Naive B cell (primary cell): Measurements from ENCODE around the gene CPNE7. TPM values are rescaled to one million over a fixed set of nuclear protein-coding genes. Genes with fewer than 3 reads are reported as not detected.

Experiments used
- ATAC-seq, 2 donors: fragments of 150-1000 bp; cut with Tn5 transposase; 2 replicates each; pipeline ENCODE4 v1.10.0; 2021; ENCODE audit warnings: low read depth in 2 of 2, mild to moderate bottlenecking in 2 of 2, moderate library complexity in 2 of 2
- DNase-seq: peaks from one replicate; pipeline ENCODE4 v3.0.0; 2022
- H3K27ac Mint-ChIP-seq, 6 donors: one replicate each; pipeline ENCODE4 v1.8.0; 2020 to 2022; ENCODE audit warnings: mild to moderate bottlenecking in 6 of 6, mixed read lengths in 6 of 6, moderate library complexity in 5 of 6, inconsistent platforms in 2 of 6
- H3K27me3 Mint-ChIP-seq, 3 donors: one replicate each; pipeline ENCODE4 v1.8.0; 2021 to 2022; ENCODE audit warnings: mixed read lengths in 3 of 3, mild to moderate bottlenecking in 1 of 3
- H3K36me3 Mint-ChIP-seq, 2 donors: one replicate each; pipeline ENCODE4 v1.8.0; 2020 to 2022; ENCODE audit warnings: mixed read lengths in 2 of 2, inconsistent platforms in 1 of 2, mild to moderate bottlenecking in 1 of 2
- H3K4me1 Mint-ChIP-seq, 3 donors: one replicate each; pipeline ENCODE4 v1.8.0; 2020 to 2022; ENCODE audit warnings: mixed read lengths in 3 of 3, inconsistent platforms in 1 of 3, mild to moderate bottlenecking in 1 of 3, moderate library complexity in 1 of 3
- H3K4me3 Mint-ChIP-seq, 8 donors: one replicate each; pipeline ENCODE4 v1.8.0; 2020 to 2022; ENCODE audit warnings: mild to moderate bottlenecking in 8 of 8, mixed read lengths in 8 of 8, moderate library complexity in 8 of 8, inconsistent platforms in 2 of 8
- H3K9me3 Mint-ChIP-seq, 7 donors: one replicate each; pipeline ENCODE4 v1.8.0; 2020 to 2022; ENCODE audit warnings: mixed read lengths in 7 of 7, mild to moderate bottlenecking in 5 of 7, inconsistent platforms in 2 of 7, moderate library complexity in 1 of 7
- polyA plus RNA-seq, 6 donors: library from polyadenylated mRNA; unstranded; fragments of 300-500 nt; fragmentation: Illumina TruSeq; gene quantifications; one replicate each; pipeline ENCODE4 v1.2.3, GENCODE V29; 2021; ENCODE audit warnings: low read depth in 6 of 6

Gene CPNE7
- polyA plus RNA-seq, 6 donors from 2014 or later, result not detected

DNA sequence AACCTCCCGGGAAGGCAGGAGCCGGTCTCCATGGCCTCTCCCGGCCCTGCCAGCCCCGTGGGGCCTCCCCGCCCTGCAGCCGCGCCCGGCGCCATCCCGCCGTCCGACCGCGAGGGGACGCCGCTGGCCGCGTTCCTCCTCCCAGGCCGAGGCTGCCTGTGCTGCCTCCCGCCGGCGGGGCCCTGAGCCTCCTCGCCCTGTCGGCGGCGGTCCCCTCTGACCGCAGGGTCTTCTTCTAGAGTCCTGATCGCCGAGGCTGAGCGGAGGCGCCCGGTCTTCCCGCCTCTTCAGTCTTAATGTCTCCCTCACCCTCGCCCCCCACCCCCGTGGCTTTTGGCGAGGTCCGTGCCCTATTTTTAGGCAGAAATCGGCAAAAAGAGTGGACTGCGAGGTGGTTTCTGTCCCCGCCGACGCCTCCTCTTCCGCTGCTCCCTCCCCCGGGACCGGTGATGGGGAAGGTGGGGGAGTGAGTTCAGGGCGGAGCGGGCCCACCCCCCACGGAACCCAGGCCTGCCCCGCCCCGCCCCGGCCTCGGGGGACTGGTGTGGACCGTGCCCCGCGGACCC lies 794 bp upstream of the CPNE7 start:
- ATAC-seq, result peak; percentile 49 to 60
- Mint-ChIP-seq H3K36me3 (no peaks in the 10 kb centered on the region), H3K27ac (peak overlapping the region in 2 of 6 donors; percentile 47 to 51), H3K9me3 (no peaks in the 10 kb centered on the region), H3K4me1 (peaks cover 14 to 20% (median 16%) of the 10 kb centered on the region in 3 donors), H3K27me3 (peaks cover 0 to 33% (median 5%) of the 10 kb centered on the region in 3 donors), H3K4me3 (peak overlapping the region in 7 of 8 donors; percentile 76 to 89 (median 80))
- DNase-seq, result peak; percentile 39

DNA sequence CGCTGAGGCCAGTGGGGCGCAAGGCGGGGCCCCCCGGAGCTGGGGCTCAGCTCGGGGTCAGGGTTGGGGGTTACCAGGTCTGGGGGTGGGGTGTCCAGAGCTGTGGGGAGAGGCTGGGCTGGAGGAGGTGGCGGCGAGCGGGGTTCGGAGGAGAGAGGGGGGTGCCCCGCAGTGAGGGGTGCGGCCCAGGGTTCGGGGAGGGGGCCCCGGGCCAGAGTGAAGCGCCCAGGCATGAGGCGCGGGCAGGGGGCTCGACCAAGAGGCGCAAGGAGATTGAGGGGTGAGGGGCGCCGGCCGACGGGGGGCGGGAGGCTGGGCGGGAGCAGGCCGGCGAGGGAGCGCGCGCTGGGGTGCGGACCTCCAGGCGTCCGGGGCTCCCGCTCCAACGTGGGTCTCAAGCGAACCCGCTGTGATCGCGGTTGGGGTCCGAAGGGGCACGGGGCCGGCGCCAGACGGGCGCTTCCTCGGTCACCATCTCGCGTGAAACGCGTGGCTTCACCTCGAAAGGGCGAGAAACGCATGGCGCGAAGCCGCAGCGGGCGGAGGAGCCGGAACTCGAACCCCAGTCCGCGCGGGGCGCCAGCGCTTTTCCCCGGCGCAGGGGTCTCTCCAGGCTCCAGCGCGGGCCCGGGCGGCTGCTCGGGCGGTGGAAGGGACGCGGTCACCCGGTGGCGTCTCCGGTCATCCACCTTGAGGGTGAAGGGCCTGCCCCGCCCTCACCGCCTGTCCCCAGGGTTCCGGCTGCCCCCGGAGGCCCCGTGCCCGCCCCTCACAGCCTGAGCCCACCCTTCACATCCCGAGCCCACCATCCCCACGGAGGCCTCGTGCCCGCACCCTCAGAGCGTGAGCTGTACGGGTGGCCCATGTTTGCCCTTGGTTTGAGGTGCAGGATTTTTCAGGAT lies 846 bp downstream of the CPNE7 start:
- no peaks in the 10 kb centered on the region for H3K9me3 Mint-ChIP-seq
- no peak overlapping the region for H3K27ac Mint-ChIP-seq
- peaks cover 14 to 18% (median 16%) of the 10 kb centered on the region in 3 donors for H3K4me1 Mint-ChIP-seq
- no peak for ATAC-seq
- peak overlapping the region in 1 of 8 donors; percentile 40 for H3K4me3 Mint-ChIP-seq
- DNase-seq, result no peak
- H3K27me3 Mint-ChIP-seq, result peaks cover 0 to 23% (median 5%) of the 10 kb centered on the region in 3 donors
- H3K36me3 Mint-ChIP-seq, result no peaks in the 10 kb centered on the region

DNA sequence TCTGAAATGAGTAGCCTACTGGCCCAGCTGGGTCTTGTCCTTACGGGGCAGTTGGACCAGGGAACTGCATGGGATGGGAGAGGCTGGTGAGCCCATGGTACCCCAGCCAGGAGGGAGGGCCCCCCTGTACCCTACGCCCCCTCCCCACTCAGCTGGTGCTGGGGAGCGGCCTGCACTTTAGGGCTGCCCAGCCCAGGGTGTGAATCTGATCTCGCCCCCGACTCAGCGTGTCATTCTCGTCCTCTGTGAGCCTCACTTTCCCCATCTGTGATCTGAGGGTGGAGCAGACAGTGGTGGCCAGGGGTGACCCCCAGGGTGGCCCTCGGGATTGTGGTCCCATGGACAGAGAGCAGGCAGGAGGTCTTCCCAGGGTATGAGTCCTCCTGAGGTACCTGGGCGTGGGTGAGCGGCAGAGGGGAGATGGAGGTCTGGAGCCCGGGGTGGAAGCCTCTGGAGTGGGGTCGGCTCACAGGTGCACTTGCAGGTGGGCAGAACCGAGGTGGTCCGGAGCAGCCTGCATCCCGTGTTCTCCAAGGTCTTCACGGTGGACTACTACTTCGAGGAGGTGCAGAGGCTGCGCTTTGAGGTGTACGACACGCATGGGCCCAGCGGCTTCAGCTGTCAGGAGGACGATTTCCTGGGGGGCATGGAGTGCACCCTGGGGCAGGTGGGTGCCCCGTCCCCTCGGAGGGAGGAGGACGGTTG lies 1.6 kb downstream of the CPNE7 start:
- DNase-seq, result no peak
- ATAC-seq, result no peak
- H3K27me3 Mint-ChIP-seq, result peaks cover 0 to 17% (median under 1%) of the 10 kb centered on the region in 3 donors
- H3K36me3 Mint-ChIP-seq, result no peaks in the 10 kb centered on the region
- H3K9me3 Mint-ChIP-seq, result no peaks in the 10 kb centered on the region
- peaks cover 7 to 10% (median 10%) of the 10 kb centered on the region in 3 donors for H3K4me1 Mint-ChIP-seq
- peak overlapping the region in 1 of 6 donors; percentile 60 for H3K27ac Mint-ChIP-seq
- H3K4me3 Mint-ChIP-seq, result peak overlapping the region in 7 of 8 donors; percentile 15 to 64 (median 56)

DNA sequence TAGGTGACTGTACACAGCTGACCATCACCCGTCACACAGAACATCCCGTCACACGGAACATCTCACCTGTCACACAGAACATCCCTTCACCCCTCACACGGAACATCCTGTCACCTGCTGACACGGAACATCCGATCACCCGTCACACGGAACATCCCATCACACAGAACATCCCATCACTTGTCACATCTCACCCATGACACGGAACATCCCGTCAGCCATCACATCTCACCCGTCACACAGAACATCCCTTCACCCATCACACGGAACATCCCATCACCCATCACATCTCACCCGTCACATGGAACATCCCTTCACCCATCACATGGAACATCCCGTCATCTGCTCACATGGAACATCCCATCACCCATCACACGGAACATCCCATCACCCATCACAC lies 3.8 kb downstream of the CPNE7 start:
- no peaks in the 10 kb centered on the region for H3K9me3 Mint-ChIP-seq
- DNase-seq (no peak), ATAC-seq (no peak)
- no peaks in the 10 kb centered on the region for H3K27me3 Mint-ChIP-seq
- H3K4me1 Mint-ChIP-seq, result peaks cover 0 to 2% (median 0%) of the 10 kb centered on the region in 3 donors
- no peak overlapping the region for H3K27ac Mint-ChIP-seq
- no peaks in the 10 kb centered on the region for H3K36me3 Mint-ChIP-seq
- H3K4me3 Mint-ChIP-seq, result no peak overlapping the region

DNA sequence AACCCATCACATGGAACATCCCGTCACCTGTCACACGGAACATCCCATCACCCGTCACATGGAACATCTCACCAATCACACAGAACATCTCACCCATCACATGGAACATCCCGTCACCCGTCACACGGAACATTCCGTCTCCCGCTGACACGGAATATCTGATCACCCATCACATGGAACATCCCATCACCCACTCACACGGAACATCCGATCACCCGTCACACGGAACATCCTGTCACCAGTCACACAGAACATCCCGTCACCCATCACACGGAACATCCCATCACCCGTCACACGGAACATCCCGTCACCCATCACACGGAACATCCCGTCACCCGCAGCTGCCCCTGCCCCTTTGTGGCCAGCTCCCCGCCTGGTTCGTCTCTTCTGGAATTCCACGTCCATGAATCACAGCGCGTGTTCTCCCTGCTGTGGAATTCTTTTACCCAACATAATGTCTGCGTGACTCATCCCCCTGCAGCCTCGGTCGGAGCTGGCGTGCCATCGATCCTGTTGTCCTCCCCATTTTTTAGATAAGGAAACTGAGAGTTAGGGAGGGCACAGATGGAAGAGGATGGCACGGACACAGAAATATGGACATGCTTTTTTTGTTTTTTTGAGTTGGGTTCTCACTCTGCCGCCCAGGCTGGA lies 5.6 kb downstream of the CPNE7 start:
- Mint-ChIP-seq H3K27ac (no peak overlapping the region), H3K27me3 (no peaks in the 10 kb centered on the region), H3K9me3 (no peaks in the 10 kb centered on the region), H3K36me3 (no peaks in the 10 kb centered on the region), H3K4me3 (no peak overlapping the region), H3K4me1 (peaks cover 0 to 2% (median 0%) of the 10 kb centered on the region in 3 donors)
- DNase-seq (no peak), ATAC-seq (no peak)

DNA sequence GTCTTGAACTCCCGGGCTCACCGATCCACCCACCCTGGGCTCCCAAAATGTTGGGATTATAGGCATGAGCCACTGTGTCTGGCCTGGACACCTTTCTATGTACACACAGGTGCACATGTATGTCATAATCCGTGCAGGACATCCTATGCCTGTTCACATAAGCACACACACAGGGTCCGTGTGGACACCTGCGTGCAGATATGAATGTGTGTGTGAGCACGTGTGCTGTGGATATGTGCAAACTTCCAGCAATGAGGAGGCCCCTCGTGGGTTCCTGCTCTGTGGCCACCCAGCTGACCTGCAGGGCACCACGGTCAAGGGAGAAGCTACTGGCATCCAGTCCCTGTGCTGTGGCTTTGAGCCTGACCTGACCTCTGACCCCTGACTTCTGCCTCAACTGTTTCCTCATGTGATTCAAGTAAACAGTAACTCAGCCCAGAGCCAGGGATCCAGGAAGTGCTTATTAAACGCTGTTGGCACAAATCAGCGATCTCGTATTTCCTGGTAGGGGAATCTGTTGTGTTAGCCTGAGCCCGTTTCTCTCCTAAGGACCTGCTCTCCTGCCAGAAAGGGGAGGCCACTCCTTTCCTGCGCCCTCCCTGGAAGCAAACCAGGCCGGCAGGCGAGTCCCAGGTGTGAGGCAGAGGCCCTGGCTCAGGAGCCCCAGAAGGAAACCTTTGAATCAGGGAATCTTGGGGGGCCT lies 6.5 kb downstream of the CPNE7 start:
- H3K9me3 Mint-ChIP-seq, result no peaks in the 10 kb centered on the region
- H3K4me3 Mint-ChIP-seq, result peak overlapping the region in 1 of 8 donors; percentile 70
- H3K4me1 Mint-ChIP-seq, result peaks cover 0 to 2% (median 0%) of the 10 kb centered on the region in 3 donors
- no peaks in the 10 kb centered on the region for H3K36me3 Mint-ChIP-seq
- H3K27me3 Mint-ChIP-seq, result no peaks in the 10 kb centered on the region
- DNase-seq, result no peak
- no peak for ATAC-seq
- peak overlapping the region in 1 of 6 donors; percentile 15 for H3K27ac Mint-ChIP-seq

DNA sequence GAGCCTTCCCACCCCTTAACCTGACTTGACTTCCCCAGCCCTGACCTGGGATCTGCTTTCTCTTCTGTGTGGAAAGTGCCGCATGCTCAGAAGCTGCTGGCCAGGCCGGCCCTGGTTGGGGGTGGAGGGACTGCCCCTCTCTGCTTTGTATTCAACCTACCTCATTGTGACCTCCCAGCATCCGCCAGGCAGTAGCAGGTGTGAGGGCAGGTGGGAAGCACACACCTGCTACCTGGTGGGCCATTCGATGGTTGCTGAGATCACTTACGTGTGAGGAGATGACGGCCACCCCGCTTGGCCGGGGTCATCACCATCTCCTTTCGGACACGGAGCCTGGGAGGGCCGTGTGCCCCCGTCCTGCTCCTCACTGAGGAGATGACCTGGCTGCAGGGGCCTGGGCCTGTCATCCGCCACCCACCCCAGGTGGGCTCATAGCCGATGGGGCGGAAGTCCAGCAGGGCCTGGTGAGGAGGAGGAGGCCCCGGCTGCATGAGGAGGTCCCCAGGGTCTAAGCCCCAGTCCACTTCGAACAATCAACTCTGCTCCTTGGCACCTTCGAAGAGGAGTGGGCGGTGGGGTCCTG lies 7.1 kb downstream of the CPNE7 start:
- Mint-ChIP-seq H3K9me3 (no peaks in the 10 kb centered on the region), H3K27ac (no peak overlapping the region), H3K36me3 (no peaks in the 10 kb centered on the region), H3K4me3 (no peak overlapping the region), H3K4me1 (no peaks in the 10 kb centered on the region), H3K27me3 (no peaks in the 10 kb centered on the region)
- no peak for DNase-seq
- ATAC-seq, result no peak

DNA sequence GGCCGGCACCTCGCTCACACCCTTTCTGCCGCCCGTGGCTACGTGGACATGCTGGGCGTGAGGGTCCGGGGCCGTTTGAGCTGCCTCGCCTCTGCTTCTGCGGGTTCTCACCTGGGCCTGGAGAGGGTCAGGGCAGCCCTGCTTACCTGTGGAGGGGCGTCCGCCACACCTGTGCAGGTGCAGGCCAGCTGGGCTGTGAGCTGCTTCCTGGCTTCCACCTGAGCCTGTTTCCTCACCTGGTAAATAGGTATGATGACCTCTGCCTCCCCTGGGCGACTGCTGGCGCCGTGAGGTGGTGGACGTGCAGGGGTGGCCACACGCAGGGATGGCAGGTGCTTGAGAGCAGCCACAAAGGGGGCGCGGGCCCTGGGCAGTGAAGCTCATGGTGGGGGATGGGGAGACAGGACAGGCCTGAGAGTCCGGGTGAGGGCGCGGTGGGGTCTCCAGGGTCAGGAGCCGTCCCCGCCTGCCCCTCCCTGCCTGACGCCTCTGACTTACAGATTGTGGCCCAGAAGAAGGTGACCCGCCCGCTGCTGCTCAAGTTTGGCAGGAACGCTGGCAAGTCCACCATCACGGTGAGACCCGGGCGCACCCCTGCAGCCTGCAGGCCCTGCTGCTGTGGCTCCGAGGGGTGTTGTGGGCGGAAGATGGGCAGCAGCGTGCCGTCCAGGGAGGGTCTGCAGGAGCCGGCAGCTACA lies 7.8 kb downstream of the CPNE7 start:
- no peaks in the 10 kb centered on the region for H3K4me1 Mint-ChIP-seq
- DNase-seq (no peak), ATAC-seq (no peak)
- no peak overlapping the region for H3K27ac Mint-ChIP-seq
- no peak overlapping the region for H3K4me3 Mint-ChIP-seq
- H3K36me3 Mint-ChIP-seq, result no peaks in the 10 kb centered on the region
- H3K27me3 Mint-ChIP-seq, result no peaks in the 10 kb centered on the region
- no peaks in the 10 kb centered on the region for H3K9me3 Mint-ChIP-seq

DNA sequence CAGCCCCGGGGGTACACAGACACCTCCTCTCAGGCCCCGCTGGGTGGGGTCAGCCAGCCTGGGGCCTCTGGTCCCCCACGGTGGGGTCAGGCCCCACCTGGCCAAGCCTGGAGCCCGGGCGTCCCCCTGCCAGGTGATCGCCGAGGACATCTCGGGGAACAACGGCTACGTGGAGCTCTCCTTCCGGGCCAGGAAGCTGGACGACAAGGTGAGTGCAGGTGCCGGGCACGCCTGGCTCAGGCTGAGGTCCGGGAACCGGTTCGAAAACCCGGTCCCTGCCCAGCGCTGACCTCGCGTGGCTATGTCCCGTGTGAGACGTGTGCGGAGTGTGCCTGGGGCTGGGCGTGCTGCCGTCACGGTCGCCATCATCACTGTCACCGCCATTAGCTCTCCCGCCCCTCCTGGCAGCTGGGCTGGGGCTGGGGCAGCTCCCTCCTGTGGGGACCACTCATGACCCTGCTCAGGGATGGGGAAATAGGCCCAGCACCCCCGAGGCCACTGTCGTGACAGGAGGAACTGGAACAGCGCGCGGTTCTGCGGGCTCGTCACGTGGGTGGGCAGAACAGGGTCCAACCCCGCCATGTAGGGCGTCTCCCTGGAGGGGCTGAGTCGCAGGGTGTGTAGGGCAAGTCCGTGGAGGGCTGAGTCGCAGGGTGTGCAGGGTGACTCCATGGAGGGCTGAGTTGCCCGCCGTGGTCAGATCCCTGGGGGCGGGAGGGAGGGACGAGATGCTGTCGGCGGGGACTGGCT lies 8.5 kb downstream of the CPNE7 start:
- DNase-seq, result no peak
- no peak overlapping the region for H3K27ac Mint-ChIP-seq
- ATAC-seq, result no peak
- H3K4me3 Mint-ChIP-seq, result no peak overlapping the region
- H3K27me3 Mint-ChIP-seq, result no peaks in the 10 kb centered on the region
- no peaks in the 10 kb centered on the region for H3K36me3 Mint-ChIP-seq
- H3K9me3 Mint-ChIP-seq, result no peaks in the 10 kb centered on the region
- no peaks in the 10 kb centered on the region for H3K4me1 Mint-ChIP-seq

DNA sequence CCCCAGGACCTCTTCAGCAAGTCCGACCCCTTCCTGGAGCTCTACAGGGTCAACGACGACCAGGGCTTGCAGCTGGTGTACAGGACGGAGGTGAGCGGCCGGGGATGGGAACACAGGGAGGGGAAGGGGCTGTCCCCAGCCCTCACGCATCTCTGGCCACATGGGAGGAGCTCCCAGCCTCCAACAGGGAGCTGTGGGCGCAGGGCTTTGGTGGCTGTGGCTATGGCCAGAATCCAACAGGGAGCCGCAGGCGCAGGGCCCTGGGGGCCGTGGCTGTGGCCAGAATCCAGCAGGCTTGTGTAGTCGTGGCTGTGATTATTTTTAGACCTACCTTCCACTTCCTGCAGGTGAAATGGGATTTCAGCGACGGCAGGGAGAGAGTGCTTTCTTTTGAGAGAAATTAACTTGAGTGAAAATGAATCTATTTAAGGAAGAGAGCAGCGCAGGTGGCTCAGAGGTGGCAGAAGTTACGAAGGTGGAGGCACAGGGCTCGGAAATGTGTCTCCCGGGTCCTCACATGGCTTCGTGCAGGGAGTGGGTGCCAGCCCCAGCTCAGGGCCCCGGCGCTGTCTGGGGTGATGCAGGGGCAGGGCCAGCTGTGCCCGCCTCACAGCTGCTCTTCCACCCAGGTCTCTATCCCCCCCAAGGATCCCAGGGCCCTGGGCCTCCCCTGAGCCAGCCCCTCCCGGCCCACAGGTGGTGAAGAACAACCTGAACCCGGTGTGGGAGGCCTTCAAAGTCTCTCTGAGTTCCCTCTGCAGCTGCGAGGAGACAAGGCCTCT lies 9.4 kb downstream of the CPNE7 start:
- Mint-ChIP-seq H3K4me3 (no peak overlapping the region), H3K36me3 (no peaks in the 10 kb centered on the region), H3K9me3 (no peaks in the 10 kb centered on the region), H3K4me1 (no peaks in the 10 kb centered on the region), H3K27ac (no peak overlapping the region), H3K27me3 (no peaks in the 10 kb centered on the region)
- DNase-seq (no peak), ATAC-seq (no peak)

DNA sequence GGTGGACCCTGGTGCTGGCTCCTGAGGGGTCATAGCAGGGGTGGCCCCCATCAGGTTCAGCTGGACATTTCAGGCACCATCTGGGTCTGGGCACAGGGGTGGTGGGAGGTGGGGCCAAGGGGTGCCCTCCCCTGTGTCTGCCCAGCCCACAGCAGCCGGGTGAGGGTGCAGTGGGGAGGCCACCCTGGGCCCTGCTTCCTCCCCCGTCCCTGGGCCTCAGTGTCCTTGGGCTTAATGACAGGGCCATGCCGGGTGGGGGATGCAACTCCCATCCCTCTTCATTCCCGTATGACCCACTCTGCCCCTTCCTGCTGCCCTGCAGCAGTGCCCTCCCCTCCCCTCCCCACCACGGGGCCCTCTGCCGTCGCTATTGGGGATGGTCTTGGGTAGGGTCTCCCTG lies 10.7 kb downstream of the CPNE7 start:
- Mint-ChIP-seq H3K27me3 (no peaks in the 10 kb centered on the region), H3K36me3 (no peaks in the 10 kb centered on the region), H3K9me3 (no peaks in the 10 kb centered on the region), H3K4me1 (no peaks in the 10 kb centered on the region), H3K27ac (no peak overlapping the region), H3K4me3 (peak overlapping the region in 1 of 8 donors; percentile 15)
- DNase-seq (no peak), ATAC-seq (no peak)
